Measurements from ENCODE around the gene LLPH. TPM values are rescaled to one million over a fixed set of nuclear protein-coding genes. Genes with fewer than 3 reads are reported as not detected.

LLPH gene
- polyA plus RNA-seq, 1 donor = 32.9 TPM

- no peak for DNase-seq
These were observed 27.3 kb downstream of the LLPH start for GRCh38 chr12:66103016-66103913.

GRCh38 chr12:66092559-66093269 is 37.8 kb downstream of the LLPH start:
- peak; percentile 55 for DNase-seq

- no peak for DNase-seq
These were observed 40.4 kb downstream of the LLPH start for GRCh38 chr12:66090157-66090556.

GRCh38 chr12:66087365-66087943 is 43.1 kb downstream of the LLPH start:
- DNase-seq = peak; percentile 84

- no peak for DNase-seq
These were observed 44.6 kb downstream of the LLPH start for GRCh38 chr12:66085998-66086397.

- no peak for DNase-seq
These were observed 45.3 kb downstream of the LLPH start for GRCh38 chr12:66085213-66085612.

- no peak for DNase-seq
These were observed 46.8 kb downstream of the LLPH start for GRCh38 chr12:66083766-66084165.

- no peak for DNase-seq
These were observed 47.8 kb downstream of the LLPH start for GRCh38 chr12:66082744-66083143.

- no peak for DNase-seq
These were observed 49.8 kb downstream of the LLPH start for GRCh38 chr12:66080791-66081190.

- DNase-seq = no peak
These were observed 53.0 kb downstream of the LLPH start for GRCh38 chr12:66077542-66077941.

- no peak for DNase-seq
These were observed 56.0 kb downstream of the LLPH start for GRCh38 chr12:66074561-66074960.

- no peak for DNase-seq
These were observed 58.0 kb downstream of the LLPH start for GRCh38 chr12:66072566-66072965.

GRCh38 chr12:66072135-66072534 is 58.4 kb downstream of the LLPH start:
- DNase-seq = no peak

- DNase-seq = no peak
These were observed 59.0 kb downstream of the LLPH start for GRCh38 chr12:66071549-66071948.

- no peak for DNase-seq
These were observed 60.0 kb downstream of the LLPH start for GRCh38 chr12:66070378-66071120.

- DNase-seq = no peak
These were observed 63.5 kb downstream of the LLPH start for GRCh38 chr12:66066929-66067523.

Other genes with a start within 250 kb of the LLPH start
- gene TMBIM4, start 39.2 kb upstream of the LLPH start, polyA plus RNA-seq (ENCODE audit: insufficient read length) = 140 TPM
- 4.7 TPM for gene IRAK3, start 58.5 kb upstream of the LLPH start, polyA plus RNA-seq (ENCODE audit: insufficient read length)
- 5.0 TPM for gene HELB, start 171.7 kb upstream of the LLPH start, polyA plus RNA-seq (ENCODE audit: insufficient read length)